Esophagus muscularis mucosa (tissue), 4 donors: Measurements from ENCODE around the gene CD151. TPM values are rescaled to one million over a fixed set of nuclear protein-coding genes. Genes with fewer than 3 reads are reported as not detected.

Source experiments
- DNase-seq: peaks from one replicate; pipeline ENCODE4 v3.0.0-alpha.2; 2017; ENCODE audit errors: extremely low spot score
- H3K27ac ChIP-seq, 4 donors: fragments of 200-600 bp; sonication (generic); replicated peaks in 1 of 4; 1 replicate in 3 of 4; 2 replicates in 1 of 4; pipeline ENCODE4 v1.5.1; 2016 to 2019; ENCODE audit warnings: mild to moderate bottlenecking in 1 of 4
- H3K27me3 ChIP-seq, 4 donors: fragments of 200-600 bp; sonication (generic); one replicate each; pipeline versions ENCODE4 v1.5.1 to v1.6.0; 2016 to 2019
- H3K36me3 ChIP-seq, 4 donors: fragments of 200-600 bp; sonication (generic); one replicate each; pipeline ENCODE4 v1.5.1; 2016 to 2019
- H3K4me1 ChIP-seq, 4 donors: fragments of 200-600 bp; sonication (generic); one replicate each; pipeline ENCODE4 v1.5.1; 2016 to 2019
- H3K4me3 ChIP-seq, 4 donors: fragments of 200-600 bp; sonication (generic); 1 replicate in 2 of 4; 2 replicates in 2 of 4; pipeline ENCODE4 v1.5.1; 2016 to 2019; ENCODE audit warnings: mild to moderate bottlenecking in 4 of 4, moderate library complexity in 1 of 4
- H3K9me3 ChIP-seq, 4 donors: fragments of 200-600 bp; sonication (generic); 1 replicate in 3 of 4; 2 replicates in 1 of 4; pipeline ENCODE4 v1.5.1; 2016 to 2019
- EP300 ChIP-seq: sonication (generic); formaldehyde crosslinking; IDR thresholded peaks from one replicate; pipeline ENCODE4 v1.6.1; 2017; ENCODE audit warnings: antibody characterized with exemption
- POLR2A ChIP-seq: fragments of 450-650 bp; IDR thresholded peaks from one replicate; pipeline ENCODE4 v1.6.1; 2017; ENCODE audit warnings: antibody characterized with exemption, moderate library complexity, mild to moderate bottlenecking, low read depth
- POLR2AphosphoS5 ChIP-seq, 2 donors: sonication (generic); formaldehyde crosslinking; IDR thresholded peaks; one replicate each; pipeline ENCODE4 v1.6.1; 2017; ENCODE audit warnings: antibody characterized with exemption in 2 of 2
- WGBS: methylation state at CpG from one replicate; pipeline ENCODE4 v1.1.5; 2018; 5-methylcytosine and 5-hydroxymethylcytosine counted together
- intact Hi-C: fragments of 100-400 bp; cut with DNase I; formaldehyde crosslinking; loops from one replicate; pipeline ENCODE4 v1.15.1; 2023
- total RNA-seq, 4 donors: library from RNA; depleted of rRNA; stranded (reverse); fragments of >200 nt; gene quantifications; one replicate each; pipeline versions ENCODE4 v1.1.0 to v1.2.1, GENCODE V29; 2016
- TF ChIP-seq, protein P1 (sequence below), 3 experiments: fragments of 200-600 bp in 2 of 3; fragments of 450-650 bp in 1 of 3; sonication (generic) in 2 of 3; IDR thresholded peaks; one replicate each; pipeline ENCODE4 v1.5.1; 2017 to 2019; ENCODE audit warnings: antibody characterized with exemption in 3 of 3, mild to moderate bottlenecking in 2 of 3, moderate library complexity in 1 of 3

Gene CD151
- total RNA-seq, 4 donors from 2014 or later, result 219 to 730 (median 352) TPM

DNA sequence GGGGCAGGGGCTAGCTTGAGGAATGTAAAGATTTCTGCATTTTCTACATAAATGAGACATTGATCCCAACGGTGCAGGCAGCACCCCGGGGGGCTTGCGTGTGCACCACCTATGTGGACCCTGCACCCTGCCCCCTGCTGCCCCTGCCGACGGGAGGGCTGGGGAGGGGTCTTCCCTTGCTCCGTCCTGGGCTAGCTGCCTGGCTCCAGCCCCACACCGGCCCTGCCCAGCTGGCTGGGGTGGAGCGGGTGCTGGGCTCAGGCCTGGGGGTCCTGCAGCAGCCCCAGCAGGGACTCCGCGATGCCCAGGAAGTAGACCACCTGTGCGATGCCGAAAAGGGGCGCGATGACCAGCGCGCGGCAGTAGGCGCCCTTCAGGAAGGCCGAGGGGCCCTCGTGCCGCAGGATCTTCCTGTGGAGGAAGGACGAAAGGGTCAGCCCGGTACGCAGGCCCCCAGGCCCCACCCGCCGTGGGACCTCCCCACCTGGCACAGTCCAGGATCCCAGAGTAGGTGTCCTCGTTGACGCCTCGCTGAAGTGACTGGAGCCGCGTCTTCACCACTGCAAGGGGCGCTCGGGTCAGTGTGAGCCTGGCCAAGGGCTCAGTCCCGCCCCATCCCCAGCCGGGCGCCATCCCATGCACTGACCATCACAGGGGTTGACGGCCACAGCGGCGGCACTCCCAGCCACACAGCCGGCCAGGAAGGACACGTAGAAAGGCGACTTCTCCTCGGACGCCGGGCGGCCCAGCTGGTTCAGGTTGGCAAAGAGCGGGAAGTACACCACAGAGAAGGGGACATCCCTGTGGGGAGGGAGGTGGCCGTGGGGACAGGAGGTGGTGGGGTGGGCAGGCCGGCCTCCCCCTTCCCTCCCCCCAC lies 40.9 kb upstream of the CD151 start:
- DNase-seq, result no peak
- intact Hi-C loops, result no loop called here
- TF ChIP-seq POLR2A, result no peak
- TF ChIP-seq POLR2AphosphoS5 (IDR thresholded peaks at IDR 0.05), result no peak
- TF ChIP-seq, protein P1, sequence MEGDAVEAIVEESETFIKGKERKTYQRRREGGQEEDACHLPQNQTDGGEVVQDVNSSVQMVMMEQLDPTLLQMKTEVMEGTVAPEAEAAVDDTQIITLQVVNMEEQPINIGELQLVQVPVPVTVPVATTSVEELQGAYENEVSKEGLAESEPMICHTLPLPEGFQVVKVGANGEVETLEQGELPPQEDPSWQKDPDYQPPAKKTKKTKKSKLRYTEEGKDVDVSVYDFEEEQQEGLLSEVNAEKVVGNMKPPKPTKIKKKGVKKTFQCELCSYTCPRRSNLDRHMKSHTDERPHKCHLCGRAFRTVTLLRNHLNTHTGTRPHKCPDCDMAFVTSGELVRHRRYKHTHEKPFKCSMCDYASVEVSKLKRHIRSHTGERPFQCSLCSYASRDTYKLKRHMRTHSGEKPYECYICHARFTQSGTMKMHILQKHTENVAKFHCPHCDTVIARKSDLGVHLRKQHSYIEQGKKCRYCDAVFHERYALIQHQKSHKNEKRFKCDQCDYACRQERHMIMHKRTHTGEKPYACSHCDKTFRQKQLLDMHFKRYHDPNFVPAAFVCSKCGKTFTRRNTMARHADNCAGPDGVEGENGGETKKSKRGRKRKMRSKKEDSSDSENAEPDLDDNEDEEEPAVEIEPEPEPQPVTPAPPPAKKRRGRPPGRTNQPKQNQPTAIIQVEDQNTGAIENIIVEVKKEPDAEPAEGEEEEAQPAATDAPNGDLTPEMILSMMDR (IDR thresholded peaks at IDR 0.05), result no peak
- no peak for TF ChIP-seq EP300
- Histone ChIP-seq H3K9me3 (no peaks in the 10 kb centered on the region), H3K36me3 (peaks cover 0 to 28% (median 25%) of the 10 kb centered on the region in 4 donors), H3K4me3 (no peak overlapping the region), H3K27me3 (peaks cover 0 to 42% (median 12%) of the 10 kb centered on the region in 4 donors), H3K4me1 (peaks cover 23 to 48% (median 35%) of the 10 kb centered on the region in 4 donors), H3K27ac (no peak overlapping the region)
- WGBS, result 87% methylated on average over 23 of the region's 49 CpGs

DNA sequence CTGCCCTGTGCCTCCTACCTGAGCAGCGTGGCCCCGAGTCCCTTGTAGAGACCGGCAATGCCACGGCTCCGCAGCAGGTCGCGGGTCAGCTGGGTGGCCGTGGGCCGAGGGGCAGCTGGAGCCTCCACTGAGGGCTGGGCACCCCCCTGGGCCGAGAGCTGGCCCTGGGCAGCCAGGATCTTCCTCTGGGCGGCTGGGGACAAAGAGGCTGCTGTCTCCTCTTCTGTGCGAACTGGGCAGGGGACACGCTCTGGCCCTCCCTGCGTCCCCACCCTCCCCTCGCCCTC lies 40.3 kb upstream of the CD151 start:
- Histone ChIP-seq H3K4me3 (no peak overlapping the region), H3K36me3 (peaks cover 0 to 28% (median 25%) of the 10 kb centered on the region in 4 donors), H3K9me3 (no peaks in the 10 kb centered on the region), H3K27ac (no peak overlapping the region), H3K4me1 (peaks cover 28 to 54% (median 41%) of the 10 kb centered on the region in 4 donors), H3K27me3 (peaks cover 0 to 42% (median 12%) of the 10 kb centered on the region in 4 donors)
- WGBS, result 90% methylated on average over 5 of the region's 15 CpGs
- TF ChIP-seq POLR2A, result no peak
- no peak for TF ChIP-seq EP300
- TF ChIP-seq POLR2AphosphoS5 (IDR thresholded peaks at IDR 0.05), result no peak
- TF ChIP-seq, protein P1 (IDR thresholded peaks at IDR 0.05), result no peak
- DNase-seq, result no peak
- intact Hi-C loops, result no loop called here

DNA sequence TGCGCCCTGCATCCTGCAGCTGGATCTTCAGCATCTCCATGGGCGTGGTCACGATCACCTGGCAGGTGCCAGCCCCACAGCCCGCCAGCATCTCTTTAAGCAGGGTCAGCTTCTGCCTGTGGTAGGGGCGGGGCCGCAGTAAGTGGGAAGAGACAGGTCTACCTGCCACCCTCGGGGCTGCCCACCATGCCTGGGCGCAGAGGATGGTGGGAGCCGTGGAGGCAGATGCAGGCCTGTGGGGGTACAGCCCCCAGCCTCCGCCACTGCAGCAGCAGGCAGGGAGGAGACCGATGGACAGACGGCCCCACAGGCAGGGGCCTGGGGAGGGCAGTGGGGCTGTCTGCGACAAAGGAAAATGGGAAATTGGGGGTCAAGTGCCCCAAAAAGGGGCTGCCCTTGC lies 39.9 kb upstream of the CD151 start:
- H3K36me3 ChIP-seq, result peaks cover 0 to 28% (median 25%) of the 10 kb centered on the region in 4 donors
- WGBS, result 92% methylated on average over 12 of the region's 13 CpGs
- H3K9me3 ChIP-seq, result no peaks in the 10 kb centered on the region
- intact Hi-C loops, result no loop called here
- DNase-seq, result no peak
- peaks cover 0 to 38% (median 12%) of the 10 kb centered on the region in 4 donors for H3K27me3 ChIP-seq
- TF ChIP-seq POLR2A, result no peak
- TF ChIP-seq, protein P1 (IDR thresholded peaks at IDR 0.05), result no peak
- peaks cover 28 to 58% (median 44%) of the 10 kb centered on the region in 4 donors for H3K4me1 ChIP-seq
- no peak overlapping the region for H3K27ac ChIP-seq
- no peak overlapping the region for H3K4me3 ChIP-seq

DNA sequence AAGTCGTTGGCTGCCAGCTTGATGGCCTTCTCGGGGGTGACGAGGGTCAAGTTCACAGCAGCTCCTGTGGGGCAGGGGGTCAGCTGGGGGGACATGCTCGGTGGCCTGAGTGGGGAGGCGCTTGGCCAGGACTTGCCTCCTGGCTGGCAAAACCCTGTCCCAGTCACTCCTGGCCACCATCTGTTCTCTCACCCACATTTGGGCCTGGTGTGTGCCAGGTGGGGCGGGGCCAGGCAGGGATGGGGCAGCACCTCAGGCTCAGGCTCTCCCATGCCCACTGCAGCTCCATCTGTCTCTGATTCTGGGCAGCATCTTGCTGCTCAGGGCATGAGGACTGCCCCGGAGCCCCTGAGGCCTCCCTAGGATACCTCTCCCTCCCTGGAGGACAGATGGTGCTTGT lies 39.2 kb upstream of the CD151 start:
- Histone ChIP-seq H3K4me3 (no peak overlapping the region), H3K27ac (no peak overlapping the region), H3K4me1 (peaks cover 32 to 63% (median 48%) of the 10 kb centered on the region in 4 donors), H3K27me3 (peaks cover 0 to 31% (median 11%) of the 10 kb centered on the region in 4 donors), H3K9me3 (no peaks in the 10 kb centered on the region), H3K36me3 (peaks cover 0 to 28% (median 25%) of the 10 kb centered on the region in 4 donors)
- intact Hi-C loops, result no loop called here
- TF ChIP-seq, protein P1 (IDR thresholded peaks at IDR 0.05), result no peak
- TF ChIP-seq POLR2A (no peak), EP300 (no peak), POLR2AphosphoS5 (IDR thresholded peaks at IDR 0.05) (no peak)
- DNase-seq, result no peak
- WGBS, result 100% methylated on average over 3 of the region's 7 CpGs
